Cardiac muscle cell (in vitro differentiated cells and primary cell): ENCODE data around the gene AHDC1. TPM values are rescaled to one million over a fixed set of nuclear protein-coding genes. Genes with fewer than 3 reads are reported as not detected.
"Not testable (repeated sequence)": the region's sequence is repeated elsewhere in the genome, so short reads cannot be mapped to it uniquely, and the experiment has no call there.

Experiments
- DNase-seq, 2 donors: peaks; one replicate each; pipeline versions ENCODE4 v3.0.0 to v3.0.0-alpha.2; 2010 to 2017; ENCODE audit warnings: low read depth in 1 of 2, low spot score in 1 of 2
- H3K27ac ChIP-seq: fragments of 200-600 bp; sonication (generic); 2 replicates; pipeline ENCODE4 v1.5.1; 2016
- H3K27me3 ChIP-seq: fragments of 200-600 bp; sonication (generic); 2 replicates; pipeline ENCODE4 v1.6.0; 2016; ENCODE audit warnings: control low read depth
- H3K36me3 ChIP-seq: fragments of 200-600 bp; sonication (generic); 2 replicates; pipeline ENCODE4 v1.5.1; 2016; ENCODE audit warnings: control low read depth
- H3K4me1 ChIP-seq: fragments of 200-600 bp; sonication (generic); 2 replicates; pipeline ENCODE4 v1.8.1; 2017; ENCODE audit warnings: low read depth, mild to moderate bottlenecking, mixed run types
- H3K4me3 ChIP-seq: fragments of 200-600 bp; sonication (generic); 2 replicates; pipeline ENCODE4 v1.5.1; 2016; ENCODE audit warnings: mild to moderate bottlenecking
- H3K9me3 ChIP-seq: fragments of 200-600 bp; sonication (generic); 2 replicates; pipeline ENCODE4 v1.5.1; 2017; ENCODE audit warnings: low read depth, mild to moderate bottlenecking, control low read depth
- polyA plus RNA-seq: library from polyadenylated mRNA; unstranded; fragments of >200 nt; fragmentation: Nextera tagmentation; extraction: Ambion mirVana; gene quantifications from 2 replicates; pipeline ENCODE4 v1.2.1, GENCODE V29; 2016
- total RNA-seq: library from RNA; depleted of rRNA; stranded (reverse); fragments of >200 nt; gene quantifications from 2 replicates; pipeline ENCODE4 v1.2.3, GENCODE V29; 2016
- TF ChIP-seq, protein P1 (sequence below): IDR thresholded peaks from 2 replicates; pipeline ENCODE4 v1.5.1; 2012; ENCODE audit warnings: low read depth, mild to moderate bottlenecking, low read length

Gene AHDC1
- total and polyA plus RNA-seq, 2 experiments from 2014 or later = 16.3 to 58.1 TPM

- H3K36me3 ChIP-seq = no peaks in the 10 kb centered on the region
- H3K27ac ChIP-seq = no peak overlapping the region
- TF ChIP-seq, protein P1, sequence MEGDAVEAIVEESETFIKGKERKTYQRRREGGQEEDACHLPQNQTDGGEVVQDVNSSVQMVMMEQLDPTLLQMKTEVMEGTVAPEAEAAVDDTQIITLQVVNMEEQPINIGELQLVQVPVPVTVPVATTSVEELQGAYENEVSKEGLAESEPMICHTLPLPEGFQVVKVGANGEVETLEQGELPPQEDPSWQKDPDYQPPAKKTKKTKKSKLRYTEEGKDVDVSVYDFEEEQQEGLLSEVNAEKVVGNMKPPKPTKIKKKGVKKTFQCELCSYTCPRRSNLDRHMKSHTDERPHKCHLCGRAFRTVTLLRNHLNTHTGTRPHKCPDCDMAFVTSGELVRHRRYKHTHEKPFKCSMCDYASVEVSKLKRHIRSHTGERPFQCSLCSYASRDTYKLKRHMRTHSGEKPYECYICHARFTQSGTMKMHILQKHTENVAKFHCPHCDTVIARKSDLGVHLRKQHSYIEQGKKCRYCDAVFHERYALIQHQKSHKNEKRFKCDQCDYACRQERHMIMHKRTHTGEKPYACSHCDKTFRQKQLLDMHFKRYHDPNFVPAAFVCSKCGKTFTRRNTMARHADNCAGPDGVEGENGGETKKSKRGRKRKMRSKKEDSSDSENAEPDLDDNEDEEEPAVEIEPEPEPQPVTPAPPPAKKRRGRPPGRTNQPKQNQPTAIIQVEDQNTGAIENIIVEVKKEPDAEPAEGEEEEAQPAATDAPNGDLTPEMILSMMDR = peak; percentile 86
- no peaks in the 10 kb centered on the region for H3K4me1 ChIP-seq
- H3K27me3 ChIP-seq = no peaks in the 10 kb centered on the region
- no peaks in the 10 kb centered on the region for H3K9me3 ChIP-seq
- peak; percentile 71 to 76 for DNase-seq
- no peak overlapping the region for H3K4me3 ChIP-seq
These were observed 39.8 kb upstream of the AHDC1 start for GRCh38 chr1:27643600-27644368.

DNA sequence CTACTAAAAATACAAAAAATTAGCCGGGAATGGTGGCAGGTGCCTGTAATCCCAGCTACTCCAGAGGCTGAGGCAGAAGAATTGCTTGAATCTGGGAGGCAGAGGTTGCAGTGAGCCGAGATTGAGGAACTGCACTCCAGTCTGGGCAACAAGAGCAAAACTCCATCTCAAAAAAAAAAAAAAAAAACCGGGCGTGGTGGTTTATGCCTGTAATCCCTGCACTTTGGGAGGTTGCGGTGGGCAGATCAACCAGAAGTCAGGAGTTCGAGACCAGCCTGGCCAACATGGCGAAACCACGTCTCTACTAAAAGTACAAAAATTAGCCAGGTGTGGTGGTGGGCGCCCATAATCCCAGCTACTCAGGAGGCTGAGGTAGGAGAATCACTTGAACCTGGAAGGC is 36.6 kb upstream of the AHDC1 start:
- not testable (repeated sequence) for H3K4me1 ChIP-seq, H3K9me3 ChIP-seq, H3K4me3 ChIP-seq, DNase-seq, H3K27me3 ChIP-seq, H3K27ac ChIP-seq, H3K36me3 ChIP-seq

DNA sequence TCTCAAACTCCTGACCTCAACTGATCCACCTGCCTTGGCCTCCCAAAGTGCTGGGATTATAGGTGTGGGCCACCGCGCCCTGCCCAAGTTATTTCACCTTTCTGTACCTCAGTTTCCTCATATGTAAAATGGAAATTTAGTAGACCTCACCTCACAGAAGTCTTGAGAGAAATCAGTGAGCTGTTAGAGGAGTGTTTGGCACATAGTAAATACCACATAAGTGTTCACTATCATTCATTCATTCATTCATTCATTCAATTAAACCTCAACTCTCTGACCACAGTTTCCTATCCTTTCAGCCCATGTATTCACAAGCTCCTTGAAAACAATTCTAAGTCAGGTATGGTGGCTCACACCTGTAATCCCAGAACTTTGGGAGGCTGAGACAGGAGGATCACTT is 34.9 kb upstream of the AHDC1 start:
- peaks cover 20% of the 10 kb centered on the region for H3K27me3 ChIP-seq

GRCh38 chr1:27638047-27638734 is 34.2 kb upstream of the AHDC1 start:
- Histone ChIP-seq H3K9me3 (no peaks in the 10 kb centered on the region), H3K4me3 (no peak overlapping the region), H3K36me3 (no peaks in the 10 kb centered on the region), H3K27ac (no peak overlapping the region), H3K27me3 (peaks cover 27% of the 10 kb centered on the region), H3K4me1 (no peaks in the 10 kb centered on the region)
- TF ChIP-seq, protein P1 = no peak
- DNase-seq = no peak

More for the DNA sequence above, 34.9 kb upstream of the AHDC1 start:
- Histone ChIP-seq H3K4me1 (no peaks in the 10 kb centered on the region), H3K9me3 (no peaks in the 10 kb centered on the region), H3K27ac (no peak overlapping the region), H3K4me3 (no peak overlapping the region), H3K36me3 (no peaks in the 10 kb centered on the region)
- TF ChIP-seq, protein P1 = no peak
- DNase-seq = no peak

- no peak overlapping the region for H3K27ac ChIP-seq
- no peaks in the 10 kb centered on the region for H3K4me1 ChIP-seq
- no peaks in the 10 kb centered on the region for H3K36me3 ChIP-seq
- no peak overlapping the region for H3K4me3 ChIP-seq
- DNase-seq = no peak
- TF ChIP-seq, protein P1 = no peak
- no peaks in the 10 kb centered on the region for H3K9me3 ChIP-seq
- H3K27me3 ChIP-seq = peaks cover 45% of the 10 kb centered on the region
These were observed 31.6 kb upstream of the AHDC1 start for GRCh38 chr1:27635396-27636142.
